Retinal pigment epithelial cell (primary cell): ENCODE data around the gene SGTB.
A peak's percentile ranks its signal among the peaks of the same experiment; 100 is the strongest.
"Not testable (repeated sequence)": the region's sequence is repeated elsewhere in the genome, so short reads cannot be mapped to it uniquely, and the experiment has no call there.

Source experiments
- DNase-seq: peaks from one replicate; pipeline ENCODE4 v3.0.0-alpha.2; 2010; ENCODE audit warnings: low read depth
- H3K4me3 ChIP-seq: 2 replicates; pipeline ENCODE4 v1.5.1; 2011; ENCODE audit warnings: mild to moderate bottlenecking, low read length, control low read depth, moderate library complexity
- CTCF ChIP-seq: conservative IDR thresholded peaks from 2 replicates; pipeline ENCODE4 v1.5.1; 2011; ENCODE audit warnings: low read depth, low read length, control low read depth, inconsistent platforms

Gene SGTB

DNA sequence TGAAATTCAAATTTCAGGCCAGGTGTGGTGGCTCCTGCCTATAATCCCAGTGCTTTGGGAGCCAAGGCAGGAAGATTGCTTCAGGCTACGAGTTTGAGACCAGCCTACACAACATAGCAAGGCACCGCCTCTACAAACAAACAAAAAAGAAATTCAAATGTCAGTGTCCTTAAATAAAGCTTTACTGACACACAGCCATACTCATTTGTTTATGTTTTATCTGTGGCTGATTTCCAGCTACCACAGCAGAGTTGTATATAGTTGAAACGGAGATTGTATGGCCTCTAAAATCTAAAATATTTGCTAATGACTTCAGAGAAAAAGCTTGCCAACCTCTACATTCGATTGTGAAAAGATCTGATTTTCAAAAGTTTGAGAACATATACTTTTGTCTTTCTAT lies 81.7 kb downstream of the SGTB start:
- no peak overlapping the region for H3K4me3 ChIP-seq
- no peak for TF ChIP-seq CTCF
- DNase-seq = no peak

- no peak for TF ChIP-seq CTCF
- no peak for DNase-seq
- no peak overlapping the region for H3K4me3 ChIP-seq
Measured at GRCh38 chr5:65630981-65631380, 90.9 kb downstream of the SGTB start.

DNA sequence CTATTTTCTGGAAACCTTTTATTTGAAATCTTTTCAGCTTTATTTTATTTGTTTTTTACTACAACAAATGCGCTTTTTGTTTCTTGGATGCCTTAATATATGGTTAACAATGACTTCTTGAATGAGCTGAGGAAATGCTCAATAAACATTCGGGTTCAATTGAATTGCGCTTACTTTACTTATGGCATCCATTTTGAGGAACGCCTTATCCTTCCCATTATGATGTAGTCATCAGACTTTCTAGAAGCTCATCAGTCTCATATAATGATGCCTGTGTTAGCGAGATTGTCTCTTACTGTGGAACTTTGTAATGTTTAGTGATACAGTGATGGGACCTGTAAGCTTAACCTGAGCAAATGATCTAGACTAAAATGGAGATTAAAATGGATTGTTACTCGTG lies 96.2 kb downstream of the SGTB start:
- no peak for TF ChIP-seq CTCF
- DNase-seq = no peak
- H3K4me3 ChIP-seq = peak overlapping the region; percentile 98

- peak within 1 kb of the TSS; percentile 98 for H3K4me3 ChIP-seq
- DNase-seq = peak; percentile 64
- TF ChIP-seq CTCF = no peak
Measured at GRCh38 chr5:65624571-65625555, 97.0 kb downstream of the SGTB start, which contains the start of the genes SHLD3 and TRAPPC13. SHLD3 (plus strand) TSS chr5:65625027; CDS start chr5:65629588, 4,561 bp downstream. TRAPPC13 (plus strand) TSS chr5:65625027; CDS start chr5:65625061, 34 bp downstream.

DNA sequence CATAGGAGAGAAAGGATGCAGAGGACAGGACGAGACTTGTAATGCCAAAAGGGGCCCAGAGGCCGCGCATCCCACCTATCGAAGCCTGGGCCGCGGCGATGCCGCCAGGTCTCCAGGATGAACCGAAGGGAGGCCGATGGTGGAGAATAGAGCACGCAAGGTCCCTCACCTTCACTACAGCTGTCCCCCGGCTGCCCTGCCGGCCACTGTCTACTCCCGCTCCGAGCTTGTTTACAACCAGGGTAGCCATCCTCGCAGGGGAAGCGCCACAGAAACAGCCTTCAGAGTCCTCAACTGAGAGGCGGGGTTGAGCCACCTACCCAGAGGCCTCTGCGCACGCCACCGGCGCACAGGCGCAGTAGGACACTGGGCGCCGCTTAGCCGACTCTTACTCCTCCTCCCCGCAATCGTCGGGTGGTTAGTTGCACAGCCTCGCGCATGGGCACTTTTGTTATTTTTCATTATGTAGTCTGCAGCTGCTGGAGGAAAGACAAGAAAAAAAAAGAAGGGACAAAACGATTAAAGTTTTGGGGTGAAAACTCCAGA lies 97.8 kb downstream of the SGTB start, which contains the start of gene TRIM23:
TSS of gene TRIM23 (minus strand) at position 309 of the 546 bp plus-strand sequence. CDS start at position 250, 59 bp downstream.
- TF ChIP-seq CTCF = peak; percentile 9
- H3K4me3 ChIP-seq = peak within 1 kb of the TSS; percentile 98

DNA sequence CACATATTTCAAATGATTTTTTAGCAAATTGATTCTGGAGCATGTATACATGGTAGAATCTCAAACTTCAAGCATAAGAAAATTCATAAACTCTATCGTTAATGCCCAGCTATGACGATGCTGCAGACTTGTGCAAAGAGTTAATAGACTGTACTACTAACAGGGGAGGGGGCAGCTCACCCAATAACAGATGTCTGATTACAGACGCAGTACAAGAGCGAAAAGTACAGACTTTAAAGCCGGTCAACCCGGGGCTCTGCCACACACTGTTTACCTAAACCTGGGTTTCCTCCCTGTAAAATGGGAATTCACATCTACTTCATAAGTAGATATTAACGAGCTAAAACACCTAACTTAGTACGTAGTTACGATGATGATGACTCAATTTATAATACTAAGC lies 98.4 kb downstream of the SGTB start:
- peak overlapping the region; percentile 98 for H3K4me3 ChIP-seq
- TF ChIP-seq CTCF = no peak
- DNase-seq = no peak

More for the DNA sequence above, 97.8 kb downstream of the SGTB start, which contains the start of gene TRIM23:
- peak; percentile 70 for DNase-seq

GRCh38 chr5:65621961-65622360 lies 99.9 kb downstream of the SGTB start:
- H3K4me3 ChIP-seq, DNase-seq: not testable (repeated sequence)
